SK-N-SH (cell line): Measurements from ENCODE around the gene PGK2. TPM values are rescaled to one million over a fixed set of nuclear protein-coding genes. Genes with fewer than 3 reads are reported as not detected.

Experiments used
- CTCF ChIA-PET: fragments of 300-600, 350-600 bp; formaldehyde crosslinking; extraction: SDS; loops from one replicate; lab custom pipeline; 2021; lab: Yijun Ruan, JAX
- POLR2A ChIA-PET: fragments of 350-600 bp; sonication (Branson Sonifier 250); formaldehyde crosslinking; extraction: SDS; loops from one replicate; lab custom pipeline; 2020; ENCODE audit warnings: antibody characterized with exemption, inconsistent platforms; lab: Yijun Ruan, JAX
- DNase-seq: peaks from one replicate; pipeline ENCODE4 v3.0.0; 2012
- H2AFZ ChIP-seq: fragments of 200-600 bp; sonication (generic); 2 replicates; pipeline ENCODE4 v1.8.1; 2016; ENCODE audit warnings: antibody characterized with exemption, mild to moderate bottlenecking, low read depth
- H3F3A ChIP-seq: fragments of 200-600 bp; sonication (generic); replicated peaks from 2 replicates; pipeline ENCODE3; 2016; ENCODE audit warnings: antibody characterized with exemption, mild to moderate bottlenecking; ENCODE audit not compliant: insufficient read depth
- H3K27ac ChIP-seq, 2 experiments: fragments of 200-500 bp in 1 of 2; fragments of 200-600 bp in 1 of 2; sonication (Bioruptor generic) in 1 of 2; sonication (generic), shearing (Covaris generic) in 1 of 2; 2 replicates each; pipeline versions ENCODE4 v1.5.1 to v1.6.1; 2014 to 2016; ENCODE audit warnings: low read depth in 2 of 2, inconsistent platforms in 1 of 2, low read length in 1 of 2, mild to moderate bottlenecking in 1 of 2, mixed read lengths in 1 of 2
- H3K27me3 ChIP-seq: fragments of 200-600 bp; sonication (generic), shearing (Covaris generic); 2 replicates; pipeline ENCODE4 v1.6.1; 2016; ENCODE audit warnings: mixed run types; ENCODE audit not compliant: insufficient read depth
- H3K36me3 ChIP-seq, 2 experiments: fragments of 200-500 bp in 1 of 2; fragments of 200-600 bp in 1 of 2; sonication (Bioruptor generic) in 1 of 2; sonication (generic) in 1 of 2; replicated peaks in 1 of 2; 2 replicates each; pipeline versions ENCODE3 to v1.5.1; 2014 to 2016; ENCODE audit warnings: low read length in 1 of 2, mild to moderate bottlenecking in 1 of 2; ENCODE audit not compliant: insufficient read depth in 2 of 2, control insufficient read depth in 1 of 2
- H3K4me1 ChIP-seq, 2 experiments: fragments of 200-500 bp in 1 of 2; fragments of 200-600 bp in 1 of 2; sonication (Bioruptor generic) in 1 of 2; sonication (generic), shearing (Covaris generic) in 1 of 2; 2 replicates each; pipeline versions ENCODE4 v1.5.1 to v1.6.1; 2014 to 2016; ENCODE audit warnings: low read depth in 1 of 2, low read length in 1 of 2, mixed run types in 1 of 2; ENCODE audit not compliant: insufficient read depth in 2 of 2, control insufficient read depth in 1 of 2
- H3K4me2 ChIP-seq: fragments of 200-600 bp; sonication (generic), shearing (Covaris generic); 2 replicates; pipeline ENCODE4 v1.6.1; 2017; ENCODE audit warnings: mixed run types
- H3K4me3 ChIP-seq, 2 experiments: fragments of 200-500 bp in 1 of 2; fragments of 200-600 bp in 1 of 2; sonication (Bioruptor generic) in 1 of 2; sonication (generic), shearing (Covaris generic) in 1 of 2; 2 replicates each; pipeline versions ENCODE4 v1.5.1 to v1.8.1; 2014 to 2016; ENCODE audit warnings: low read depth in 2 of 2, inconsistent platforms in 1 of 2, low read length in 1 of 2, mild to moderate bottlenecking in 1 of 2, mixed read lengths in 1 of 2, moderate library complexity in 1 of 2
- H3K79me2 ChIP-seq: fragments of 200-600 bp; sonication (generic); 2 replicates; pipeline ENCODE4 v1.8.1; 2017; ENCODE audit warnings: mild to moderate bottlenecking; ENCODE audit not compliant: insufficient read depth
- H3K9ac ChIP-seq: fragments of 200-600 bp; sonication (generic); 2 replicates; pipeline ENCODE4 v1.6.1; 2017; ENCODE audit warnings: mixed run types
- H3K9me2 ChIP-seq: fragments of 200-600 bp; sonication (generic); 2 replicates; pipeline ENCODE4 v1.6.1; 2017; ENCODE audit warnings: mixed run types
- H3K9me3 ChIP-seq: fragments of 200-600 bp; sonication (generic); 2 replicates; pipeline ENCODE4 v1.6.1; 2017; ENCODE audit warnings: mixed run types, mild to moderate bottlenecking, moderate library complexity
- H4K20me1 ChIP-seq: fragments of 200-600 bp; sonication (generic); 2 replicates; pipeline ENCODE4 v1.6.1; 2017; ENCODE audit warnings: mild to moderate bottlenecking, mixed run types; ENCODE audit not compliant: insufficient read depth
- EZH2phosphoT487 ChIP-seq: fragments of 200-600 bp; sonication (generic); IDR thresholded peaks from 2 replicates; pipeline ENCODE4 v1.6.1; 2017; ENCODE audit warnings: low read depth, mixed run types, mild to moderate bottlenecking, antibody characterized with exemption, moderate library complexity, borderline replicate concordance
- FOSL2 ChIP-seq: IDR thresholded peaks from 2 replicates; pipeline ENCODE4 v1.4.0; 2012; ENCODE audit warnings: low read depth, mild to moderate bottlenecking, moderate library complexity, borderline replicate concordance
- GABPA ChIP-seq: IDR thresholded peaks from 2 replicates; pipeline ENCODE4 v1.4.0; 2012; ENCODE audit warnings: low read depth, mild to moderate bottlenecking
- MXI1 ChIP-seq: IDR thresholded peaks from 2 replicates; pipeline ENCODE4 v1.6.1; 2012; ENCODE audit warnings: mild to moderate bottlenecking, low read depth, low read length, improper control_type of control experiment
- RAD21 ChIP-seq: IDR thresholded peaks from 2 replicates; pipeline ENCODE4 v1.6.1; 2012; ENCODE audit warnings: mild to moderate bottlenecking, low read length
- RFX5 ChIP-seq: IDR thresholded peaks from 2 replicates; pipeline ENCODE4 v1.6.1; 2012; ENCODE audit warnings: mild to moderate bottlenecking, improper control_type of control experiment, low read length
- RXRA ChIP-seq: IDR thresholded peaks from 2 replicates; pipeline ENCODE4 v1.4.0; 2012; ENCODE audit warnings: low read depth, mild to moderate bottlenecking, borderline replicate concordance
- SIN3A ChIP-seq: IDR thresholded peaks from 2 replicates; pipeline ENCODE4 v1.6.1; 2012; ENCODE audit warnings: low read depth, mild to moderate bottlenecking, low read length, moderate library complexity, borderline replicate concordance
- TAF1 ChIP-seq: IDR thresholded peaks from 2 replicates; pipeline ENCODE4 v1.6.1; 2012; ENCODE audit warnings: low read depth, mild to moderate bottlenecking, low read length, moderate library complexity, borderline replicate concordance
- WGBS: methylation state at CpG from one replicate; pipeline ENCODE4 v1.1.6; 2017; ENCODE audit warnings: low lambda C conversion rate; 5-methylcytosine and 5-hydroxymethylcytosine counted together
- polyA plus RNA-seq, 3 experiments: library from polyadenylated mRNA; depleted of rRNA; stranded (reverse); fragments of >200 nt; gene quantifications; 2 replicates each; pipeline ENCODE4 v1.2.3, GENCODE V29; 2012
- TF ChIP-seq, protein P1 (sequence below): fragments of 150-350 bp; IDR thresholded peaks from 2 replicates; pipeline ENCODE4 v1.6.1; 2017; ENCODE audit warnings: antibody characterized with exemption, low read length, low read depth, borderline replicate concordance
- TF ChIP-seq, protein P2 (sequence below): IDR thresholded peaks from 2 replicates; pipeline ENCODE4 v1.6.1; 2012; ENCODE audit warnings: mild to moderate bottlenecking, low read depth, low read length, moderate library complexity
- TF ChIP-seq, protein P3 (sequence below): IDR thresholded peaks from 2 replicates; pipeline ENCODE4; 2012
- TF ChIP-seq, protein P4 (sequence below): IDR thresholded peaks from 2 replicates; pipeline ENCODE4 v1.4.0; 2012; ENCODE audit warnings: low read depth
- TF ChIP-seq, protein P5 (sequence below): fragments of 200-600 bp; sonication (generic); IDR thresholded peaks from 2 replicates; pipeline ENCODE4 v1.6.1; 2017; ENCODE audit warnings: antibody characterized with exemption, mild to moderate bottlenecking, moderate library complexity
- TF ChIP-seq, protein P6 (sequence below): fragments of 150-350 bp; IDR thresholded peaks from 2 replicates; pipeline ENCODE4 v1.6.1; 2016; ENCODE audit warnings: mild to moderate bottlenecking, low read depth, low read length

PGK2 gene
- polyA plus RNA-seq, 1 of the 3 experiments (the other 2 are of a cell fraction), result not detected

DNA sequence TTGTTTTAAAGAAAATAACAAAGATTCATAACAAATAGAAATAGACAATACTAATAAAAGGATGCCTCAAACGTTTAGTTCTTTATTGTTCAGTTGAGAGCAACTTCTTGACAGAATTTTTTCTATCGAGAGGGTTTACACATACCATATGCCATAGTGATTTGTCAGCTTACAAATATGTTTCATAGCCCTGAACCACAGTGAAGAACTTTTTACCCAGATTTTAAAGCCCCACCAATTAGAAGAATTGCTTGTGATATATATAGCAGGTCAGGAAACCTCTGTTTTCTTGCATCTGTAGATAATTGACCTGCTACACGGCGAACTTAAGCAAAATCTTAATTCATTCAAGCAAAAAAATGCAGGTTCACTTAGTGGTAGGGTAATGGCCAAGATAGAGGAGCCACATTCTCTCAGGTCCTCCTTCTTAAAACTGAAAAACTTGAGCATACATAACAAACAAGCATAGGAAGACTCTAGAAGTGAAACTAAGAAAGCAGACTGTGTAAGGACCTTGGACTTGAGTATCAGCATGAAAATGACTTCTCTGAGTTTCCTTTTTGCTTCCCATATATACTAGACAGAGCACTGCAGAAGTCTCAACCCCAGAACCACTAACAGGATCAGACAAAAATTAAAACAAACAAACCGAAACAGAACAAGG lies 39.8 kb upstream of the PGK2 start:
- Histone ChIP-seq H2AFZ (no peak overlapping the region), H3K27ac (no peak overlapping the region), H3K9me3 (no peaks in the 10 kb centered on the region), H3F3A (no peaks in the 10 kb centered on the region), H3K4me3 (no peak overlapping the region; a peak in 1 of 4 replicates), H3K27me3 (0 out of 2 replicates have a peak, but pooled peaks cover 8% of the 10 kb centered on the region), H3K36me3 (no peaks in the 10 kb centered on the region), H3K79me2 (no peaks in the 10 kb centered on the region), H3K4me1 (no peaks in the 10 kb centered on the region), H4K20me1 (no peaks in the 10 kb centered on the region), H3K9me2 (peaks cover 2% of the 10 kb centered on the region; the same call in 1 of the 2 replicates), H3K4me2 (no peak overlapping the region), H3K9ac (no peak overlapping the region)
- DNase-seq, result no peak
- POLR2A ChIA-PET, result no interaction called here
- TF ChIP-seq RFX5, result no peak
- TF ChIP-seq, protein P1, sequence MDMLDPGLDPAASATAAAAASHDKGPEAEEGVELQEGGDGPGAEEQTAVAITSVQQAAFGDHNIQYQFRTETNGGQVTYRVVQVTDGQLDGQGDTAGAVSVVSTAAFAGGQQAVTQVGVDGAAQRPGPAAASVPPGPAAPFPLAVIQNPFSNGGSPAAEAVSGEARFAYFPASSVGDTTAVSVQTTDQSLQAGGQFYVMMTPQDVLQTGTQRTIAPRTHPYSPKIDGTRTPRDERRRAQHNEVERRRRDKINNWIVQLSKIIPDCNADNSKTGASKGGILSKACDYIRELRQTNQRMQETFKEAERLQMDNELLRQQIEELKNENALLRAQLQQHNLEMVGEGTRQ, result no peak
- CTCF ChIA-PET, result no interaction called here
- WGBS, result 0% methylated on average over 5 of the region's 5 CpGs

DNA sequence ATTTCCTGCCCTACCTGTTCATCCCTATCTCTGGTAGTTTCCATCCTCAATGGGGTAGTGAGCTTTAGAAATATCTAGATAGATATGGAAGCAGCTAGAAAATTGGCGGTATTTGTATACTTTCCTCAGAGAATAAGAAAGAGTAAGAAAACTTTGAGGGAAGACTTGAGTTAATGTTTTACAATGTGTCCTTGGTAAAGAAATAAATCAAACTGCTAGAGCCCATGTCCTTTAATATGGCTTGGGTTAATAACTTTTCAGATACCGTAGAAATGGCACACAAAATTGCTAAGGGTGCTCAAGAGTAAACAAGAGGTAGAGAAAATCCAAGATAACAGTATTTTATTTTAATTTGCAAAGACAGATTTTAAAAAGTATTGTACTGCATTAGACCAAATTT lies 28.1 kb upstream of the PGK2 start:
- Histone ChIP-seq H2AFZ (no peak overlapping the region), H3K4me3 (no peak overlapping the region), H3K36me3 (no peaks in the 10 kb centered on the region), H4K20me1 (no peaks in the 10 kb centered on the region), H3K9me2 (no peaks in the 10 kb centered on the region), H3F3A (no peaks in the 10 kb centered on the region), H3K4me1 (no peaks in the 10 kb centered on the region), H3K9me3 (no peaks in the 10 kb centered on the region), H3K9ac (no peak overlapping the region), H3K4me2 (no peak overlapping the region), H3K79me2 (no peaks in the 10 kb centered on the region), H3K27ac (no peak overlapping the region), H3K27me3 (no peaks in the 10 kb centered on the region)
- ChIA-PET POLR2A (no interaction called here), CTCF (no interaction called here)
- DNase-seq, result no peak
- 6% methylated on average over 2 of the region's 2 CpGs for WGBS
- TF ChIP-seq, protein P2, sequence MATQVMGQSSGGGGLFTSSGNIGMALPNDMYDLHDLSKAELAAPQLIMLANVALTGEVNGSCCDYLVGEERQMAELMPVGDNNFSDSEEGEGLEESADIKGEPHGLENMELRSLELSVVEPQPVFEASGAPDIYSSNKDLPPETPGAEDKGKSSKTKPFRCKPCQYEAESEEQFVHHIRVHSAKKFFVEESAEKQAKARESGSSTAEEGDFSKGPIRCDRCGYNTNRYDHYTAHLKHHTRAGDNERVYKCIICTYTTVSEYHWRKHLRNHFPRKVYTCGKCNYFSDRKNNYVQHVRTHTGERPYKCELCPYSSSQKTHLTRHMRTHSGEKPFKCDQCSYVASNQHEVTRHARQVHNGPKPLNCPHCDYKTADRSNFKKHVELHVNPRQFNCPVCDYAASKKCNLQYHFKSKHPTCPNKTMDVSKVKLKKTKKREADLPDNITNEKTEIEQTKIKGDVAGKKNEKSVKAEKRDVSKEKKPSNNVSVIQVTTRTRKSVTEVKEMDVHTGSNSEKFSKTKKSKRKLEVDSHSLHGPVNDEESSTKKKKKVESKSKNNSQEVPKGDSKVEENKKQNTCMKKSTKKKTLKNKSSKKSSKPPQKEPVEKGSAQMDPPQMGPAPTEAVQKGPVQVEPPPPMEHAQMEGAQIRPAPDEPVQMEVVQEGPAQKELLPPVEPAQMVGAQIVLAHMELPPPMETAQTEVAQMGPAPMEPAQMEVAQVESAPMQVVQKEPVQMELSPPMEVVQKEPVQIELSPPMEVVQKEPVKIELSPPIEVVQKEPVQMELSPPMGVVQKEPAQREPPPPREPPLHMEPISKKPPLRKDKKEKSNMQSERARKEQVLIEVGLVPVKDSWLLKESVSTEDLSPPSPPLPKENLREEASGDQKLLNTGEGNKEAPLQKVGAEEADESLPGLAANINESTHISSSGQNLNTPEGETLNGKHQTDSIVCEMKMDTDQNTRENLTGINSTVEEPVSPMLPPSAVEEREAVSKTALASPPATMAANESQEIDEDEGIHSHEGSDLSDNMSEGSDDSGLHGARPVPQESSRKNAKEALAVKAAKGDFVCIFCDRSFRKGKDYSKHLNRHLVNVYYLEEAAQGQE, result no peak
- no peak for TF ChIP-seq TAF1
- no peak for TF ChIP-seq EZH2phosphoT487
- TF ChIP-seq RXRA, result no peak
- no peak for TF ChIP-seq FOSL2
- TF ChIP-seq, protein P3, sequence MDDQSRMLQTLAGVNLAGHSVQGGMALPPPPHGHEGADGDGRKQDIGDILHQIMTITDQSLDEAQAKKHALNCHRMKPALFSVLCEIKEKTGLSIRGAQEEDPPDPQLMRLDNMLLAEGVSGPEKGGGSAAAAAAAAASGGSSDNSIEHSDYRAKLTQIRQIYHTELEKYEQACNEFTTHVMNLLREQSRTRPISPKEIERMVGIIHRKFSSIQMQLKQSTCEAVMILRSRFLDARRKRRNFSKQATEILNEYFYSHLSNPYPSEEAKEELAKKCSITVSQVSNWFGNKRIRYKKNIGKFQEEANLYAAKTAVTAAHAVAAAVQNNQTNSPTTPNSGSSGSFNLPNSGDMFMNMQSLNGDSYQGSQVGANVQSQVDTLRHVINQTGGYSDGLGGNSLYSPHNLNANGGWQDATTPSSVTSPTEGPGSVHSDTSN, result no peak
- TF ChIP-seq, protein P4, sequence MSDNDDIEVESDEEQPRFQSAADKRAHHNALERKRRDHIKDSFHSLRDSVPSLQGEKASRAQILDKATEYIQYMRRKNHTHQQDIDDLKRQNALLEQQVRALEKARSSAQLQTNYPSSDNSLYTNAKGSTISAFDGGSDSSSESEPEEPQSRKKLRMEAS, result no peak
- TF ChIP-seq RAD21, result no peak
- TF ChIP-seq, protein P5, sequence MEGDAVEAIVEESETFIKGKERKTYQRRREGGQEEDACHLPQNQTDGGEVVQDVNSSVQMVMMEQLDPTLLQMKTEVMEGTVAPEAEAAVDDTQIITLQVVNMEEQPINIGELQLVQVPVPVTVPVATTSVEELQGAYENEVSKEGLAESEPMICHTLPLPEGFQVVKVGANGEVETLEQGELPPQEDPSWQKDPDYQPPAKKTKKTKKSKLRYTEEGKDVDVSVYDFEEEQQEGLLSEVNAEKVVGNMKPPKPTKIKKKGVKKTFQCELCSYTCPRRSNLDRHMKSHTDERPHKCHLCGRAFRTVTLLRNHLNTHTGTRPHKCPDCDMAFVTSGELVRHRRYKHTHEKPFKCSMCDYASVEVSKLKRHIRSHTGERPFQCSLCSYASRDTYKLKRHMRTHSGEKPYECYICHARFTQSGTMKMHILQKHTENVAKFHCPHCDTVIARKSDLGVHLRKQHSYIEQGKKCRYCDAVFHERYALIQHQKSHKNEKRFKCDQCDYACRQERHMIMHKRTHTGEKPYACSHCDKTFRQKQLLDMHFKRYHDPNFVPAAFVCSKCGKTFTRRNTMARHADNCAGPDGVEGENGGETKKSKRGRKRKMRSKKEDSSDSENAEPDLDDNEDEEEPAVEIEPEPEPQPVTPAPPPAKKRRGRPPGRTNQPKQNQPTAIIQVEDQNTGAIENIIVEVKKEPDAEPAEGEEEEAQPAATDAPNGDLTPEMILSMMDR, result no peak
- TF ChIP-seq, protein P1, result no peak
- TF ChIP-seq, protein P6, sequence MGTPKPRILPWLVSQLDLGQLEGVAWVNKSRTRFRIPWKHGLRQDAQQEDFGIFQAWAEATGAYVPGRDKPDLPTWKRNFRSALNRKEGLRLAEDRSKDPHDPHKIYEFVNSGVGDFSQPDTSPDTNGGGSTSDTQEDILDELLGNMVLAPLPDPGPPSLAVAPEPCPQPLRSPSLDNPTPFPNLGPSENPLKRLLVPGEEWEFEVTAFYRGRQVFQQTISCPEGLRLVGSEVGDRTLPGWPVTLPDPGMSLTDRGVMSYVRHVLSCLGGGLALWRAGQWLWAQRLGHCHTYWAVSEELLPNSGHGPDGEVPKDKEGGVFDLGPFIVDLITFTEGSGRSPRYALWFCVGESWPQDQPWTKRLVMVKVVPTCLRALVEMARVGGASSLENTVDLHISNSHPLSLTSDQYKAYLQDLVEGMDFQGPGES, result no peak
- no peak for TF ChIP-seq SIN3A
- no peak for TF ChIP-seq GABPA
- no peak for TF ChIP-seq MXI1
